Endothelial cell of umbilical vein (primary cell): ENCODE results near the gene DLG1. TPM values are rescaled to one million over a fixed set of nuclear protein-coding genes. Genes with fewer than 3 reads are reported as not detected.

Experiments
- BruUV-seq: library from RNA; stranded (reverse); fragments of 400-500 nt; replicated peaks from 2 replicates; lab custom pipeline; 2021; lab: Mats Ljungman, UMichigan
- CTCF ChIA-PET: fragments of 300-600, 350-600 bp; sonication (Branson Sonifier 250); formaldehyde crosslinking; loops from one replicate; lab custom pipeline; 2021; ENCODE audit warnings: antibody characterized with exemption, inconsistent platforms; lab: Charles Lee
- POLR2A ChIA-PET: fragments of 300-600, 350-600 bp; sonication (Branson Sonifier 250); formaldehyde crosslinking; loops from one replicate; lab custom pipeline; 2021; ENCODE audit warnings: antibody characterized with exemption, inconsistent platforms; lab: Charles Lee
- DNase-seq: peaks from one replicate; pipeline ENCODE4 v3.0.0-alpha.2; 2011; ENCODE audit warnings: low read depth, low spot score
- FAIRE-seq: peaks from 2 replicates; lab custom pipeline; 2011; peaks lifted over from hg19 to GRCh38; lab: Jason Lieb, UNC
- H2AFZ ChIP-seq: 2 replicates; pipeline ENCODE4 v1.6.0; 2012; ENCODE audit warnings: low read depth, low read length, control low read depth, inconsistent platforms
- H3K27ac ChIP-seq: 2 replicates; pipeline ENCODE4 v1.5.1; 2011; ENCODE audit warnings: low read depth, mild to moderate bottlenecking, control low read depth, low read length, moderate library complexity; ENCODE audit not compliant: insufficient read depth
- H3K27me3 ChIP-seq, 2 experiments: 2 replicates each; pipeline versions ENCODE4 v1.6.0 to v1.6.1; 2011; ENCODE audit warnings: low read length in 2 of 2, mixed read lengths in 1 of 2; ENCODE audit not compliant: control insufficient read depth in 2 of 2, insufficient read depth in 2 of 2
- H3K36me3 ChIP-seq, 2 experiments: 2 replicates in 1 of 2; 3 replicates in 1 of 2; pipeline ENCODE4 v1.5.1; 2011; ENCODE audit warnings: low read length in 2 of 2, mild to moderate bottlenecking in 1 of 2, moderate library complexity in 1 of 2; ENCODE audit not compliant: control insufficient read depth in 2 of 2, insufficient read depth in 2 of 2; ENCODE audit errors: extremely low read depth in 1 of 2
- H3K4me1 ChIP-seq: 3 replicates; pipeline ENCODE4 v1.5.1; 2011; ENCODE audit warnings: mild to moderate bottlenecking, low read length; ENCODE audit not compliant: control insufficient read depth, insufficient read depth; ENCODE audit errors: extremely low read depth
- H3K4me2 ChIP-seq: 2 replicates; pipeline ENCODE4 v1.6.1; 2011; ENCODE audit warnings: low read length, control low read depth, mixed read lengths; ENCODE audit not compliant: insufficient read depth
- H3K4me3 ChIP-seq, 3 experiments: fragments of 200-600 bp in 1 of 3; sonication (generic), shearing (Covaris generic) in 1 of 3; replicated peaks in 1 of 3; 2 replicates each; pipeline ENCODE4 v1.5.1; 2011 to 2016; ENCODE audit warnings: control low read depth in 3 of 3, low read length in 3 of 3, mild to moderate bottlenecking in 2 of 3, inconsistent platforms in 1 of 3, low read depth in 1 of 3, moderate library complexity in 1 of 3; ENCODE audit not compliant: insufficient read depth in 1 of 3
- H3K79me2 ChIP-seq: 2 replicates; pipeline ENCODE4 v1.6.0; 2012; ENCODE audit warnings: low read length, inconsistent platforms; ENCODE audit not compliant: control insufficient read depth, insufficient read depth
- H3K9ac ChIP-seq: replicated peaks from 2 replicates; pipeline ENCODE3; 2011; ENCODE audit warnings: low read length, control low read depth; ENCODE audit not compliant: insufficient read depth; ENCODE audit errors: extremely low read depth
- H3K9me1 ChIP-seq: replicated peaks from 3 replicates; pipeline ENCODE4 v1.6.0; 2011; ENCODE audit warnings: mild to moderate bottlenecking, low read length; ENCODE audit not compliant: control insufficient read depth, insufficient read depth; ENCODE audit errors: extremely low read depth
- H3K9me3 ChIP-seq: replicated peaks from 2 replicates; pipeline ENCODE4 v1.5.1; 2012; ENCODE audit warnings: low read length, inconsistent platforms; ENCODE audit not compliant: control insufficient read depth, insufficient read depth
- H4K20me1 ChIP-seq: replicated peaks from 2 replicates; pipeline ENCODE3; 2011; ENCODE audit warnings: mild to moderate bottlenecking, low read length; ENCODE audit not compliant: control insufficient read depth, insufficient read depth; ENCODE audit errors: extremely low read depth
- CTCF ChIP-seq, 2 donors: IDR thresholded peaks; 1 replicate in 1 of 2; 2 replicates in 1 of 2; pipeline ENCODE4 v1.5.1; 2011; ENCODE audit warnings: low read length in 2 of 2, mild to moderate bottlenecking in 2 of 2, moderate library complexity in 2 of 2, control low read depth in 1 of 2, inconsistent platforms in 1 of 2, low read depth in 1 of 2; ENCODE audit not compliant: insufficient read depth in 1 of 2; ENCODE audit errors: extremely low read depth in 1 of 2
- EZH2 ChIP-seq: IDR thresholded peaks from 2 replicates; pipeline ENCODE4 v1.6.1; 2012; ENCODE audit warnings: borderline replicate concordance, low read depth, mild to moderate bottlenecking, moderate library complexity, low read length, inconsistent platforms; ENCODE audit not compliant: severe bottlenecking
- FOS ChIP-seq: IDR thresholded peaks from 2 replicates; pipeline ENCODE4 v1.6.1; 2011; ENCODE audit warnings: mild to moderate bottlenecking, low read length, moderate library complexity, borderline replicate concordance; ENCODE audit not compliant: insufficient read depth
- GATA2 ChIP-seq: IDR thresholded peaks from 2 replicates; pipeline ENCODE4 v1.7.0; 2011; ENCODE audit warnings: low read depth, mild to moderate bottlenecking, moderate library complexity, mixed read lengths, low read length; ENCODE audit not compliant: insufficient read length, insufficient read depth
- JUN ChIP-seq: IDR thresholded peaks from 2 replicates; pipeline ENCODE4 v1.6.1; 2011; ENCODE audit warnings: borderline replicate concordance, low read depth; ENCODE audit not compliant: insufficient read length, insufficient read depth
- MAX ChIP-seq: IDR thresholded peaks from 2 replicates; pipeline ENCODE4 v1.6.1; 2011; ENCODE audit not compliant: insufficient read depth, insufficient read length
- MYC ChIP-seq: IDR thresholded peaks from one replicate; pipeline ENCODE4 v1.6.1; 2011; ENCODE audit warnings: mild to moderate bottlenecking, low read depth, low read length
- POLR2A ChIP-seq: IDR thresholded peaks from 2 replicates; pipeline ENCODE4 v1.6.1; 2012; ENCODE audit warnings: low read depth, mild to moderate bottlenecking, control low read depth, low read length
- POLR2AphosphoS5 ChIP-seq: IDR thresholded peaks from 2 replicates; pipeline ENCODE4 v1.6.1; 2012; ENCODE audit warnings: low read depth, mild to moderate bottlenecking, control low read depth, low read length, moderate library complexity; ENCODE audit not compliant: insufficient read depth
- dilution Hi-C: fragments of 300-500 bp; cut with MboI; formaldehyde crosslinking; loops from one replicate; pipeline ENCODE4 v1.15.0; 2019; ENCODE audit warnings: low sequenced_read_pairs; ENCODE audit not compliant: extremely low pct_ligation_motif_present
- intact Hi-C: fragments of 100-400 bp; cut with micrococcal nuclease; formaldehyde crosslinking; loops from one replicate; pipeline ENCODE4 v1.10.0; 2022
- polyA plus RNA-seq, 4 experiments: library from polyadenylated mRNA; depleted of rRNA in 3 of 4; stranded (reverse) in 3 of 4; unstranded in 1 of 4; fragments of >200 nt; gene quantifications; 2 replicates each; pipeline versions ENCODE4 v1.2.1 to v1.2.3, GENCODE V29; 2011 to 2012; ENCODE audit warnings: missing spikeins in 1 of 4
- total RNA-seq: library from RNA; stranded (reverse); gene quantifications from 2 replicates; pipeline ENCODE4 v1.2.3, GENCODE V29; 2021

DLG1 gene
- total and polyA plus RNA-seq, 2 donors (not counting 3 experiments of a cell fraction or from before 2014, with no cell fraction given) = 26.5 to 80.1 TPM

- no peak overlapping the region for H3K9ac ChIP-seq
- DNase-seq (no peak), FAIRE-seq (no peak)
- no peaks in the 10 kb centered on the region for H3K36me3 ChIP-seq
- H3K4me2 ChIP-seq = no peak overlapping the region
- no peaks in the 10 kb centered on the region for H4K20me1 ChIP-seq
- H2AFZ ChIP-seq = no peak overlapping the region
- no TSS peak for BruUV-seq
- no peaks in the 10 kb centered on the region for H3K79me2 ChIP-seq
- TF ChIP-seq MYC = no peak
- TF ChIP-seq POLR2AphosphoS5 = no peak
- no peak for TF ChIP-seq CTCF (IDR thresholded peaks at IDR 0.05; ENCODE audit: extremely low read depth in 1 of 2, insufficient read depth in 1 of 2, low read depth in 1 of 2, low read length in 2 of 2)
- TF ChIP-seq EZH2 = no peak
- no peak for TF ChIP-seq MAX
- TF ChIP-seq POLR2A = no peak
- no peak for TF ChIP-seq JUN
- TF ChIP-seq GATA2 = no peak
- no peak for TF ChIP-seq FOS
- H3K4me1 ChIP-seq = peaks cover 1% of the 10 kb centered on the region
- H3K4me3 ChIP-seq = no peak overlapping the region
- H3K9me1 ChIP-seq = no peaks in the 10 kb centered on the region
- CTCF ChIA-PET = interaction anchor here (1.8 kb wide), 1 partner anchor 23 kb away, joined by 6 read pairs; no protein-coding TSS in a partner anchor
- peaks cover 12 to 15% of the 10 kb centered on the region in 2 experiments for H3K27me3 ChIP-seq
- H3K9me3 ChIP-seq = no peaks in the 10 kb centered on the region
- dilution Hi-C loops = no loop called here
- POLR2A ChIA-PET = no interaction called here
- no peak overlapping the region for H3K27ac ChIP-seq
- intact Hi-C loops = no loop called here
Observed at GRCh38 chr3:197025736-197026480, 272.5 kb downstream of the DLG1 start.
